Choroid plexus epithelial cell (primary cell): ENCODE data around the gene MICOS13.
A peak's percentile ranks its signal among the peaks of the same experiment; 100 is the strongest.

Experiments
- DNase-seq: peaks from one replicate; pipeline ENCODE4 v3.0.0-alpha.2; 2010; ENCODE audit warnings: low read depth
- H3K4me3 ChIP-seq: 2 replicates; pipeline ENCODE4 v1.5.1; 2011; ENCODE audit warnings: low read depth, mild to moderate bottlenecking, control low read depth, low read length, moderate library complexity
- CTCF ChIP-seq: conservative IDR thresholded peaks from 2 replicates; pipeline ENCODE4 v1.5.1; 2011; ENCODE audit warnings: low read depth, mild to moderate bottlenecking, control low read depth, inconsistent platforms, low read length, moderate library complexity

Gene MICOS13

GRCh38 chr19:5664515-5664914 lies 15.8 kb downstream of the MICOS13 start:
- no peak for TF ChIP-seq CTCF
- no peak for DNase-seq
- H3K4me3 ChIP-seq = no peak overlapping the region

- no peak overlapping the region for H3K4me3 ChIP-seq
- no peak for DNase-seq
Observed at GRCh38 chr19:5663904-5664303, 16.4 kb downstream of the MICOS13 start.

GRCh38 chr19:5661483-5661882 lies 18.8 kb downstream of the MICOS13 start:
- no peak for TF ChIP-seq CTCF
- no peak overlapping the region for H3K4me3 ChIP-seq
- DNase-seq = no peak

More at GRCh38 chr19:5663904-5664303, 16.4 kb downstream of the MICOS13 start:
- no peak for TF ChIP-seq CTCF

GRCh38 chr19:5655412-5655811 lies 24.9 kb downstream of the MICOS13 start:
- DNase-seq = no peak
- no peak for TF ChIP-seq CTCF
- H3K4me3 ChIP-seq = no peak overlapping the region

- TF ChIP-seq CTCF = no peak
- no peak overlapping the region for H3K4me3 ChIP-seq
- no peak for DNase-seq
Observed at GRCh38 chr19:5654931-5655330, 25.4 kb downstream of the MICOS13 start.

- DNase-seq = no peak
- TF ChIP-seq CTCF = no peak
- no peak overlapping the region for H3K4me3 ChIP-seq
Observed at GRCh38 chr19:5652261-5652660, 28.1 kb downstream of the MICOS13 start.

GRCh38 chr19:5651361-5651760 lies 29.0 kb downstream of the MICOS13 start:
- H3K4me3 ChIP-seq = no peak overlapping the region
- DNase-seq = no peak
- TF ChIP-seq CTCF = peak; percentile 11
